ENCODE data around the gene KCNH2.
"Not testable (repeated sequence)": the region's sequence is repeated elsewhere in the genome, so short reads cannot be mapped to it uniquely, and the experiment has no call there.

The KCNH2 gene

GRCh38 chr7:151012031-151012692 is 34.0 kb upstream of the KCNH2 start:
- no peak for DNase-seq (ENCODE audit: low read depth)

- not testable (repeated sequence) for DNase-seq (ENCODE audit: low read depth)
Measured at GRCh38 chr7:151011616-151012015, 33.5 kb upstream of the KCNH2 start.

GRCh38 chr7:151011097-151011409 is 32.9 kb upstream of the KCNH2 start:
- DNase-seq (ENCODE audit: low read depth), result no peak

GRCh38 chr7:151010307-151011096 is 32.4 kb upstream of the KCNH2 start:
- no peak for DNase-seq (ENCODE audit: low read depth)

- no peak for DNase-seq (ENCODE audit: low read depth)
Measured at GRCh38 chr7:151010037-151010306, 31.9 kb upstream of the KCNH2 start.

GRCh38 chr7:151009327-151010036 is 31.4 kb upstream of the KCNH2 start:
- DNase-seq (ENCODE audit: low read depth), result no peak

- no peak for DNase-seq (ENCODE audit: low read depth)
Measured at GRCh38 chr7:151008511-151009323, 30.6 kb upstream of the KCNH2 start.

- no peak for DNase-seq (ENCODE audit: low read depth)
Measured at GRCh38 chr7:151008143-151008510, 30.0 kb upstream of the KCNH2 start.

- no peak for DNase-seq (ENCODE audit: low read depth)
Measured at GRCh38 chr7:151007469-151007898, 29.4 kb upstream of the KCNH2 start.

- DNase-seq (ENCODE audit: low read depth), result no peak
Measured at GRCh38 chr7:151006590-151007300, 28.6 kb upstream of the KCNH2 start.

GRCh38 chr7:151005566-151005965 is 27.4 kb upstream of the KCNH2 start:
- no peak for DNase-seq (ENCODE audit: low read depth)

GRCh38 chr7:151003572-151003971 is 25.5 kb upstream of the KCNH2 start:
- no peak for DNase-seq (ENCODE audit: low read depth)

- DNase-seq (ENCODE audit: low read depth), result no peak
Measured at GRCh38 chr7:151001546-151001945, 23.4 kb upstream of the KCNH2 start.

- no peak for DNase-seq (ENCODE audit: low read depth)
Measured at GRCh38 chr7:151000897-151001495, 22.9 kb upstream of the KCNH2 start.

- DNase-seq (ENCODE audit: low read depth), result no peak
Measured at GRCh38 chr7:150999497-151000230, 21.5 kb upstream of the KCNH2 start.

GRCh38 chr7:150999001-150999400 is 20.9 kb upstream of the KCNH2 start:
- no peak for DNase-seq (ENCODE audit: low read depth)

- DNase-seq (ENCODE audit: low read depth), result no peak
Measured at GRCh38 chr7:150998341-150998740, 20.2 kb upstream of the KCNH2 start.

GRCh38 chr7:150997817-150998216 is 19.7 kb upstream of the KCNH2 start:
- no peak for DNase-seq (ENCODE audit: low read depth)

GRCh38 chr7:150997075-150997511 is 19.0 kb upstream of the KCNH2 start:
- no peak for DNase-seq (ENCODE audit: low read depth)

GRCh38 chr7:150996376-150997074 is 18.4 kb upstream of the KCNH2 start:
- DNase-seq (ENCODE audit: low read depth), result no peak
